ENCODE results near the gene DCAF15.

DNA sequence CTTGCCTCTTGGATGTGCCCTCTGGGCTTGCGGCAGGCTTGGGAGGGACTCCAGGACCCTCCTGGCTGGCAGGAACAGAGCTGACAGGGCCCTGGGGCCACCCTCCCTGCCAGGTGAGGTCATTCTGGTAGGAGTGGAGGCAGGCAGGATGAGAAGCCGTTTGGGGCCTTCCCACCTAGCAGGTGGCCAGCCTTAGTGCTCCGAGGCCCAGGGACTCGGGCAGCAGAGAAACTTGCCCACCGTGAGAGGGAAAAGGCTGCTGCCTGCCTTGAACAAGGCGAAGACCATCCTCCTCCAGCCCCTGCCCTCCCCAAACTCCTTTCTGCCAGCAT is 45.3 kb downstream of the DCAF15 start:
- TF ChIP-seq, protein P1, sequence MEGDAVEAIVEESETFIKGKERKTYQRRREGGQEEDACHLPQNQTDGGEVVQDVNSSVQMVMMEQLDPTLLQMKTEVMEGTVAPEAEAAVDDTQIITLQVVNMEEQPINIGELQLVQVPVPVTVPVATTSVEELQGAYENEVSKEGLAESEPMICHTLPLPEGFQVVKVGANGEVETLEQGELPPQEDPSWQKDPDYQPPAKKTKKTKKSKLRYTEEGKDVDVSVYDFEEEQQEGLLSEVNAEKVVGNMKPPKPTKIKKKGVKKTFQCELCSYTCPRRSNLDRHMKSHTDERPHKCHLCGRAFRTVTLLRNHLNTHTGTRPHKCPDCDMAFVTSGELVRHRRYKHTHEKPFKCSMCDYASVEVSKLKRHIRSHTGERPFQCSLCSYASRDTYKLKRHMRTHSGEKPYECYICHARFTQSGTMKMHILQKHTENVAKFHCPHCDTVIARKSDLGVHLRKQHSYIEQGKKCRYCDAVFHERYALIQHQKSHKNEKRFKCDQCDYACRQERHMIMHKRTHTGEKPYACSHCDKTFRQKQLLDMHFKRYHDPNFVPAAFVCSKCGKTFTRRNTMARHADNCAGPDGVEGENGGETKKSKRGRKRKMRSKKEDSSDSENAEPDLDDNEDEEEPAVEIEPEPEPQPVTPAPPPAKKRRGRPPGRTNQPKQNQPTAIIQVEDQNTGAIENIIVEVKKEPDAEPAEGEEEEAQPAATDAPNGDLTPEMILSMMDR (conservative IDR thresholded peaks at IDR 0.05; ENCODE audit: low read depth in 2 of 2): no peak
- no peak for TF ChIP-seq POLR2AphosphoS5 (IDR thresholded peaks at IDR 0.05; ENCODE audit: low read depth)
- TF ChIP-seq JUNB (IDR thresholded peaks at IDR 0.05; ENCODE audit: unreplicated experiment): no peak

Measured in GM23338 (cell line).